ENCODE data around the gene GREM1. TPM values are rescaled to one million over a fixed set of nuclear protein-coding genes. Genes with fewer than 3 reads are reported as not detected.

Gene GREM1
- total and polyA plus RNA-seq, 9 of the 15 experiments (the other 6 are each of a cell fraction or from before 2014, with no cell fraction given) = 0.01 to 0.20 (median 0.06) TPM; not detected in 6

DNA sequence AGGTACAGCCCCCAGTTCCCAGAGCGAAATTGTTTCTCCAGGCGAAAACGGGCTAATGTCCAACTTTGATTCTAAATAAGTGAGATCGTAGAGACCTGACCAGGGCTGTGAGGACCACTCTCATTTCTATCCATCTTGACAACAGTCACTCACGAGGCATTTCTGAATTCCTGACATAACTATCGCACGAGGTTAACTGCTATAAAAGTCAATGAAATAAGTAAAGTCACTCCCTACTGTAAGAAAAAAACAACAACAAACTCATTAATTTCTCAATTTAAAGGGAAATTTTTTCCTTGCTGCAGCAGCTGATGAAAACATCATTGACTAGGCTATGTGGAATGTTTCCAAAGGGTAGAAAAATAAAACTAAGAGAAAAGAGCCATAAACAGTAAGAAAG is 69.1 kb downstream of the GREM1 start (continued):
- TF ChIP-seq, protein P1, sequence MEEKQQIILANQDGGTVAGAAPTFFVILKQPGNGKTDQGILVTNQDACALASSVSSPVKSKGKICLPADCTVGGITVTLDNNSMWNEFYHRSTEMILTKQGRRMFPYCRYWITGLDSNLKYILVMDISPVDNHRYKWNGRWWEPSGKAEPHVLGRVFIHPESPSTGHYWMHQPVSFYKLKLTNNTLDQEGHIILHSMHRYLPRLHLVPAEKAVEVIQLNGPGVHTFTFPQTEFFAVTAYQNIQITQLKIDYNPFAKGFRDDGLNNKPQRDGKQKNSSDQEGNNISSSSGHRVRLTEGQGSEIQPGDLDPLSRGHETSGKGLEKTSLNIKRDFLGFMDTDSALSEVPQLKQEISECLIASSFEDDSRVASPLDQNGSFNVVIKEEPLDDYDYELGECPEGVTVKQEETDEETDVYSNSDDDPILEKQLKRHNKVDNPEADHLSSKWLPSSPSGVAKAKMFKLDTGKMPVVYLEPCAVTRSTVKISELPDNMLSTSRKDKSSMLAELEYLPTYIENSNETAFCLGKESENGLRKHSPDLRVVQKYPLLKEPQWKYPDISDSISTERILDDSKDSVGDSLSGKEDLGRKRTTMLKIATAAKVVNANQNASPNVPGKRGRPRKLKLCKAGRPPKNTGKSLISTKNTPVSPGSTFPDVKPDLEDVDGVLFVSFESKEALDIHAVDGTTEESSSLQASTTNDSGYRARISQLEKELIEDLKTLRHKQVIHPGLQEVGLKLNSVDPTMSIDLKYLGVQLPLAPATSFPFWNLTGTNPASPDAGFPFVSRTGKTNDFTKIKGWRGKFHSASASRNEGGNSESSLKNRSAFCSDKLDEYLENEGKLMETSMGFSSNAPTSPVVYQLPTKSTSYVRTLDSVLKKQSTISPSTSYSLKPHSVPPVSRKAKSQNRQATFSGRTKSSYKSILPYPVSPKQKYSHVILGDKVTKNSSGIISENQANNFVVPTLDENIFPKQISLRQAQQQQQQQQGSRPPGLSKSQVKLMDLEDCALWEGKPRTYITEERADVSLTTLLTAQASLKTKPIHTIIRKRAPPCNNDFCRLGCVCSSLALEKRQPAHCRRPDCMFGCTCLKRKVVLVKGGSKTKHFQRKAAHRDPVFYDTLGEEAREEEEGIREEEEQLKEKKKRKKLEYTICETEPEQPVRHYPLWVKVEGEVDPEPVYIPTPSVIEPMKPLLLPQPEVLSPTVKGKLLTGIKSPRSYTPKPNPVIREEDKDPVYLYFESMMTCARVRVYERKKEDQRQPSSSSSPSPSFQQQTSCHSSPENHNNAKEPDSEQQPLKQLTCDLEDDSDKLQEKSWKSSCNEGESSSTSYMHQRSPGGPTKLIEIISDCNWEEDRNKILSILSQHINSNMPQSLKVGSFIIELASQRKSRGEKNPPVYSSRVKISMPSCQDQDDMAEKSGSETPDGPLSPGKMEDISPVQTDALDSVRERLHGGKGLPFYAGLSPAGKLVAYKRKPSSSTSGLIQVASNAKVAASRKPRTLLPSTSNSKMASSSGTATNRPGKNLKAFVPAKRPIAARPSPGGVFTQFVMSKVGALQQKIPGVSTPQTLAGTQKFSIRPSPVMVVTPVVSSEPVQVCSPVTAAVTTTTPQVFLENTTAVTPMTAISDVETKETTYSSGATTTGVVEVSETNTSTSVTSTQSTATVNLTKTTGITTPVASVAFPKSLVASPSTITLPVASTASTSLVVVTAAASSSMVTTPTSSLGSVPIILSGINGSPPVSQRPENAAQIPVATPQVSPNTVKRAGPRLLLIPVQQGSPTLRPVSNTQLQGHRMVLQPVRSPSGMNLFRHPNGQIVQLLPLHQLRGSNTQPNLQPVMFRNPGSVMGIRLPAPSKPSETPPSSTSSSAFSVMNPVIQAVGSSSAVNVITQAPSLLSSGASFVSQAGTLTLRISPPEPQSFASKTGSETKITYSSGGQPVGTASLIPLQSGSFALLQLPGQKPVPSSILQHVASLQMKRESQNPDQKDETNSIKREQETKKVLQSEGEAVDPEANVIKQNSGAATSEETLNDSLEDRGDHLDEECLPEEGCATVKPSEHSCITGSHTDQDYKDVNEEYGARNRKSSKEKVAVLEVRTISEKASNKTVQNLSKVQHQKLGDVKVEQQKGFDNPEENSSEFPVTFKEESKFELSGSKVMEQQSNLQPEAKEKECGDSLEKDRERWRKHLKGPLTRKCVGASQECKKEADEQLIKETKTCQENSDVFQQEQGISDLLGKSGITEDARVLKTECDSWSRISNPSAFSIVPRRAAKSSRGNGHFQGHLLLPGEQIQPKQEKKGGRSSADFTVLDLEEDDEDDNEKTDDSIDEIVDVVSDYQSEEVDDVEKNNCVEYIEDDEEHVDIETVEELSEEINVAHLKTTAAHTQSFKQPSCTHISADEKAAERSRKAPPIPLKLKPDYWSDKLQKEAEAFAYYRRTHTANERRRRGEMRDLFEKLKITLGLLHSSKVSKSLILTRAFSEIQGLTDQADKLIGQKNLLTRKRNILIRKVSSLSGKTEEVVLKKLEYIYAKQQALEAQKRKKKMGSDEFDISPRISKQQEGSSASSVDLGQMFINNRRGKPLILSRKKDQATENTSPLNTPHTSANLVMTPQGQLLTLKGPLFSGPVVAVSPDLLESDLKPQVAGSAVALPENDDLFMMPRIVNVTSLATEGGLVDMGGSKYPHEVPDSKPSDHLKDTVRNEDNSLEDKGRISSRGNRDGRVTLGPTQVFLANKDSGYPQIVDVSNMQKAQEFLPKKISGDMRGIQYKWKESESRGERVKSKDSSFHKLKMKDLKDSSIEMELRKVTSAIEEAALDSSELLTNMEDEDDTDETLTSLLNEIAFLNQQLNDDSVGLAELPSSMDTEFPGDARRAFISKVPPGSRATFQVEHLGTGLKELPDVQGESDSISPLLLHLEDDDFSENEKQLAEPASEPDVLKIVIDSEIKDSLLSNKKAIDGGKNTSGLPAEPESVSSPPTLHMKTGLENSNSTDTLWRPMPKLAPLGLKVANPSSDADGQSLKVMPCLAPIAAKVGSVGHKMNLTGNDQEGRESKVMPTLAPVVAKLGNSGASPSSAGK (IDR thresholded peaks at IDR 0.05) = no peak
- TF ChIP-seq, protein P2, sequence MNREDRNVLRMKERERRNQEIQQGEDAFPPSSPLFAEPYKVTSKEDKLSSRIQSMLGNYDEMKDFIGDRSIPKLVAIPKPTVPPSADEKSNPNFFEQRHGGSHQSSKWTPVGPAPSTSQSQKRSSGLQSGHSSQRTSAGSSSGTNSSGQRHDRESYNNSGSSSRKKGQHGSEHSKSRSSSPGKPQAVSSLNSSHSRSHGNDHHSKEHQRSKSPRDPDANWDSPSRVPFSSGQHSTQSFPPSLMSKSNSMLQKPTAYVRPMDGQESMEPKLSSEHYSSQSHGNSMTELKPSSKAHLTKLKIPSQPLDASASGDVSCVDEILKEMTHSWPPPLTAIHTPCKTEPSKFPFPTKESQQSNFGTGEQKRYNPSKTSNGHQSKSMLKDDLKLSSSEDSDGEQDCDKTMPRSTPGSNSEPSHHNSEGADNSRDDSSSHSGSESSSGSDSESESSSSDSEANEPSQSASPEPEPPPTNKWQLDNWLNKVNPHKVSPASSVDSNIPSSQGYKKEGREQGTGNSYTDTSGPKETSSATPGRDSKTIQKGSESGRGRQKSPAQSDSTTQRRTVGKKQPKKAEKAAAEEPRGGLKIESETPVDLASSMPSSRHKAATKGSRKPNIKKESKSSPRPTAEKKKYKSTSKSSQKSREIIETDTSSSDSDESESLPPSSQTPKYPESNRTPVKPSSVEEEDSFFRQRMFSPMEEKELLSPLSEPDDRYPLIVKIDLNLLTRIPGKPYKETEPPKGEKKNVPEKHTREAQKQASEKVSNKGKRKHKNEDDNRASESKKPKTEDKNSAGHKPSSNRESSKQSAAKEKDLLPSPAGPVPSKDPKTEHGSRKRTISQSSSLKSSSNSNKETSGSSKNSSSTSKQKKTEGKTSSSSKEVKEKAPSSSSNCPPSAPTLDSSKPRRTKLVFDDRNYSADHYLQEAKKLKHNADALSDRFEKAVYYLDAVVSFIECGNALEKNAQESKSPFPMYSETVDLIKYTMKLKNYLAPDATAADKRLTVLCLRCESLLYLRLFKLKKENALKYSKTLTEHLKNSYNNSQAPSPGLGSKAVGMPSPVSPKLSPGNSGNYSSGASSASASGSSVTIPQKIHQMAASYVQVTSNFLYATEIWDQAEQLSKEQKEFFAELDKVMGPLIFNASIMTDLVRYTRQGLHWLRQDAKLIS (CRISPR knock-in tag; IDR thresholded peaks at IDR 0.05) = no peak
- no peak for TF ChIP-seq ZNF282 (CRISPR knock-in tag; IDR thresholded peaks at IDR 0.05)

Data from K562 (cell line).